NCI-H187 treated with DMSO at 0.1 percent for 48 hours (cell line): ENCODE measurements around the gene CXXC5.

ENCODE experiments used
- DNase-seq: peaks from one replicate; lab custom pipeline; 2025; lab: John Stamatoyannopoulos, UW

The CXXC5 gene

DNA sequence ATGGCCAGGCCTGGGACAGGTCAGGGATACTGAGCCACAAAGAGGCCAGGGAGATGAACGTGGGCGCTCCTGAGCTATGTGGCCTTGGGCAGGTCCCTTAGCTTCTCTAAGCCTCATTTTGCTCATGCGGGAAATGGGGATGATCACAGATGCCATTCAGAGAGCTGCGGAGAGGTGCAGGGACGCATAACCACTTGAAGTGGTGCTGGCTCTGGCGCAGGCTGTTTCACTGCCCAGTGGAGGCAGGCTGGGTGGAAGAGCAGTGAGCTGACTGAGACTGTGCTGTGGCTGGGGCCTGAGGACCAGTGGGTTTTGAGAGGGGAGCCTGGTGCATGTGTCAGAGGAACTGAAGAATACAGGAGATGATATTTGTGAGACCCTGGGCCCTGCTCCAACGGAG is 18.4 kb downstream of the CXXC5 start:
- no peak for DNase-seq

DNA sequence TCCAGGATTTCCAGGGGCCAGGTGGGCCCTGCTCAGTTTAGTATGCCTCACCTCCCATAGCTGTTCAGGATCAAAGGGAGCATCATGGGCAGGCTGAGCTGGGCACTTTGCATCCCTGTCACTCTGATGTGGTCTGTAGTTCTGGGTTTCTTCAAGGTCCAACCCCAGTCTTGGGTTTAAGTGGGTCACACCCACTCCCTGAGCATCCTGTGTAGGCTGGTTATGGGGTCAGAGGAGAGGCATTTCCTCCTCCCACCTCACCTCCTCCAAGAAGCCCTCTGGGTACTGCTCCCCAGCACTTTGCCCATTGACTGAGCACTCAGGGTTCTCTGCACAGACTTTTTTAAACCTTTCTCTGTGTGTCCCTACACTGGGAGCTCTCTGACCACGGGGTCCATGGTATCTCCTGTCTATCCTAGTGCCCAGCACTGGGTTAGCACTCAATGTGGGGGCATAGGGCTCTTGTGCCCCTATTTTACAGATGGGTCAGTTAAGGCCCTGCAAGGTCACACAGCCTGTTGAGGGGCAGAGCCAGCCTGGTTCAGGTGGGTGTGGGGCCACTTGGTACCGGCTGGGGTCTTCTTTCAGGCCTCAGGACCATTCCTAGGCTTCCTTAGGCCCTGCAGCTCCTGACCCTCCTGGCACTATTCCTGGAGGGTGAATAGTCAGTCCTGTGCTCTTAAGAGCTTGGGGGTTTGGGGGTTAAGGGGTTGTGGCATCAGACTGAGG is 19.0 kb downstream of the CXXC5 start:
- DNase-seq, result no peak

DNA sequence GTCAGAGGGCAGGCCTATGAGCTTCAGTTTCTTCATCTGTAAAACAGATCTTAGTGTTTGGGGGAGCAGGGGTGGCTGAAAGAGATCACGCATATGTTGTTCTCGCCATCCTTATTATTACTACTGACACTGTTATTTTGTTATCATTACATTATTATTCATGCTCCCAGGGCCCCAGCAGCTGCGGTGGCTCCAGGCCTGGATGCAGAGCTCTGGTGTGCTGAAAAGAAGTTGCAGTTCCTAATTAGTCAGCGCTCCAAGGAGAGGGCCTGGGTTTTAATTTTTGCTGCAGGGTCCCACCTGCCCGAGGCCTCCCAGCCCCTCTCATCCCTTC is 19.5 kb downstream of the CXXC5 start:
- no peak for DNase-seq

DNA sequence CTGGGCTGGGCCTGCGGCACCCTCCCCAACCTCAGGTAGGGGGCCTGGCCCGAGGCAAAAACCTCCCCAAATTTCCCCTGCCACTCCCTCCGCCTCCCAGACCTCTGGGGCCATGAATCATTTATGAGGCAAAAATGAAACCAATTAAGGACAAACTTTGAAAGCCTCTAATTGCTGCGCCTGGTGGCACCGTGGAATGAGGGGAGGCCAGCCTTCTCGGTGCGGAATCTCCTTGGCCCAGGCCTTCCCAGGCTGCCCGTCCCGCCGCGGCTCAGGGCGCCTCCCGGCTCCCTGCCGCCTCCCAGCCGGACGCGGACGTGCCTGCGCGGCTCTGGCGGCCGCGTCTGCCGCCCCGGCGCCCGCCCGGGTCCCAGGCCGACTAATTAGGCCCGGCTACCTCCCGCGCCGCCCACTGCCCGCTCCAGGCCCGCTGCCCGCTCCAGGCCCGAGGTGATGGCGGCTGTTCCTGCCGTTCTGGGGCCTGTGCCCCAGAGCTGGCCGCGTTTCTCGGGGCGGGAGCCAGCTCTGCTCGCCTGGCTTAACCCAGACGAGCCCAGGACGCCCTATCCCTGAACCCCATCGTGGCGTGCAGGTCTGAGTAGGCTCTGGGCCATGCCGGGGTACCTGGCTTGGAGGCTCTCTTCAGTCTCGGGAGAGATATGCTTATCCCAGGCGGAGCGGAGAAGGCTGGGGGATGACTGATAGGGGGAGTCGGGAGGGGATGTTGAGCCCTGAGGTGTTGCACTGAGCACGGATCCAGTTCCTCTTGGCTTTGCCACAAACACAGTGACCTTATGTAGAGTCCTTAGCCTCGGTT is 20.1 kb downstream of the CXXC5 start:
- no peak for DNase-seq

DNA sequence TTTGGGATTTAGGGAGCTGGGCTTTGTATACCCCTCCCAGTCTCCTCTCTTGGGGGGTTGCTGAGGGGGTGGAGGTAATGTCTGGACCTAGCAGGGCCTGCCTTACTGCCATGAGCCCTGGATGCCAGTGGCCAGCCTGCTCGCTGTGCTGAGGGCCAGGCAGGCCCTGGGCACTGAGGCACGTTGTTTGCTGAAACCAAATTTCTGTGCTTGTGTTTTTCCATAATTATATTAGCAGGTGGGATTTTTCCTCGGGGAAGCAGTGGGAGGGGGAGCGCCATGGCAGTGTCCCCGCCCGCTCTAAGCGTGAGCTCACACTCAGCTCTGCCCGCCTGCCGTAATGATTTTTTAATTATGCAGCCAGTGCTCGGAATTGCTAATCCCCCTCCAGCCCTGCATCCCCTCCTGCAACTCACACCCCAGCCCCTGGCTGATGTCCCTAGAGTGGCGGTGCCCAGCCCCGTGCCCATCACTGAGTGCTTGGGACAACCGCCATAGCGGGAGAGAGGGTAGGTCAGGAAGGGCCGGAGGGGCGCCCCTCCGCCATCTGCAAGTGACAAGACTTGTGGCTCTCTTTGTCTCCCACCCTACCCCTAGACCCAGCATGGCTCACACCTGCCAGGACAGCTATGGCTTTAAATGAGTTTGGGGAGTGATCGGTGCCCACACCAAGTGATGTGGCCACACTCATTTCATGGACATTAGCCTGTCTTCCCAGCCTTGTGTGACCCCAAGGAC is 20.9 kb downstream of the CXXC5 start:
- DNase-seq, result no peak

DNA sequence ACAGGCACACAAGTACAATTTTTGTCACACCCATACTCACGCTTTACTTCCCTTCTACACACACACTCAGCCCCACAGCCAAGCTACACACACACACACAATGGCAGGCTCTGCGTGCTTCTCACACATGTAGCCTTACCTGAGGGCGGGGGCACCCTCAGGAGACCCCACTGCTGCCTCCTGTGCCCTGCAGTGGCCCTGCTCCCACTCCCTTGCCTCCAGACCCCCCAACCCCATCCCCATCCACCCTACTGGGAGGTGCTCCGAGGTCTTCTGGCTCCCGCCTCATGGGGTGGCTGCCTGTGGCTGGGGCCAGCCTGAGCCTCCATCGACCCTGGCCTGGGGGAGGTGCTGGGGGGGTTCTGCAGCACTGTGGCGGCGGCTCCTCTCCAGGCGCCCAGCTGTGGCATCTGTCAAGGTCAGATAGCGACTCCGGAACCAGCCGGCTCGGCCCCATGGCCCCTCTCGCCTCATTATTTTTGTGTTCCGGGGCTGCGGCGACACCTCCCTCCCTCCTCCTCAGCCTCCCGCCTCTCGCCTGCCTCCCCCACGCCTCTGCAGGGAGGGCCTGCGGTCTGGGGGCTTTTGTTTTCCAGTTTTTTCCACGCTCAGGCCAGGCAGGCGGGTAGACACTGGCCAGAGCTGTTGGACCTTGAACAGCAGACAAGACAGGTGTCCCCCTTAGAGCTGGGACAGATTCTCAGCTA is 21.7 kb downstream of the CXXC5 start:
- DNase-seq, result no peak

DNA sequence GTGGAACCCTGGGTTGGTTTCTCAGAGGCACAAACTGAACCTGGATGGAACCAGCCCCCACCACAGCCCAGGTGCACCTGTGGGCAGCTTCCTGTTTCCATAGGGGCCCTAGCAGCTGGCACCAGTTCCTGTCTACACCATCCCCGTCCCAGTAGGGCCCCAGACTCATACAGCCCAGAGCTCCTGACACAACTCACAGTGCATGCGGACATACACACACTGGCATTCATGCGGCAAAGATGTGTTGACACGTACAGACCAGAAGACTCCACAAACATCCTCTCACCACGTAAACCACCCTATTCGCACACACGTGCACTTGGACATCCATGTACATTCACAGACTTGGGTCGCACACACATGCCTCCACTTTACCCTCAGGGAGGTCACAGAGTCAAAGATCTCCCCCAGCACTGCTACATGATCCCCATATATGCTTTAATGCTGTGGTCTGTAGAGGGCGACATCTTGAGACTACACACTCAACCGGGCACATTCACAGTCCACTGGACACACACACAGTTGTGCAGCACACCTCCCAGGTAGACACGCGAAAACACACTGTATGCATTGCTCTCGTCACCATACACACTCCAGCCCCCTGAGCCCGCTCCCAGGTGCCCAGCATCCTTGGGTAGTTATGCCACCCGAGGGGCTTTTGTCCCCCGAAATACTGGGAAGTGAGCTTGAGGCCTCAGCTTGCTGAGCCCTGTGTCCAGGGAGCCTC is 22.4 kb downstream of the CXXC5 start:
- DNase-seq, result no peak

DNA sequence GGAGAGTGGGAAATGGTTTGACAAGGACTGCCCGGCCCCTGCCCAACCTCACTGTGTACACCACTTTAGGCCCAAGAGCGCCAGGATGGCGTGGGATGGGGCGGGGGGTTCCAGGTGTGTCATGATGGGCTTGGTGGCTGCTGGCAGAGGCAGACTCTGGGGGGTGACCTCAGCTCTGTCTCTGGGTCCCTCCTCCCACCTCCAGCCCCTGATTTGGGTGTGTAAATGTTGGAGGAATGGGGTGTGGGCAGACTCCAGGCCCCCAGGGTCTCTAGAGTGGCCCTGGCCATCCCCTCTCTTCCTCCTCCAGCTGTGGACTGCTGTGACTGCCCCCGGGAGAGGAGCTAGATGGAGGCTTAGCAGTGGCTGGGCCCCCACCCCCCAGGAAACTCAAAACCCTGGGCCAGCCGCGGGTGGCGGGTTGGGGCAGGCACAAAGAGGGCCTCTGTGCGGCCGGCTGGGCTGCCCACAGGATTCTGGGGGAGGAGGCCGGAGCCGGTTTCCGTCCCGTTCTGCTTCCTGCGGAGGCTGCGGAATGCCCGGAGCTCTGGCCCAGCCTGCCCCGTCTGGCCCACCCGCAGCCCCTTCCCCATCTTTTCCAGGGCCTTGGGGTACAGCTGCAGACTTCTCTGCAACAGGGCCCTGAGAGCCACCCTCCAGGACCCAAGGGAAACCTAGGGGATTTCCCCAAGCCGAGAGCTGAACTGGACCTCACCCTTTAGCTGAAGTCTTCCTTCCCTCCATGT is 23.1 kb downstream of the CXXC5 start:
- DNase-seq, result no peak

GRCh38 chr5:139675213-139675612 is 27.1 kb downstream of the CXXC5 start:
- DNase-seq, result no peak

DNA sequence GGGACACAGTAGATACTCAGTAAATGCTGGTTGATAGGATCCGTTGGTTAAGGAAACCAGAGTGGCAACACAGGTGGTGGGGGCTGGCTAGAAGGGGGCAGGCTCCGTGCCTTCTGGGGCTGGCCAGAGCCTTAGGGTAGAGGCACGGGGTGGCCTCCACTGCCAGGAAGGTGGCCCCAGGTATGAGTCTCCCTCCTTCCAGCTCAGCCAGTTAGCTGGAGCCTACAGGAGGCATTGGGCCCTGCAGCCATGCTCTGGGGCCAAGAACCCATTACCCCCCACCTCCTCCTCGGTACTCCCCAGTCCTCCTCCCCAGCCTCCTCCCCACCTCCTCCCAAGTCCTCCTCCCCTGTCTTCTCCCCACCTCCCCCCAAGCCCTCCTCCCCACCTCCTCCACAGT is 27.7 kb downstream of the CXXC5 start:
- DNase-seq, result no peak

DNA sequence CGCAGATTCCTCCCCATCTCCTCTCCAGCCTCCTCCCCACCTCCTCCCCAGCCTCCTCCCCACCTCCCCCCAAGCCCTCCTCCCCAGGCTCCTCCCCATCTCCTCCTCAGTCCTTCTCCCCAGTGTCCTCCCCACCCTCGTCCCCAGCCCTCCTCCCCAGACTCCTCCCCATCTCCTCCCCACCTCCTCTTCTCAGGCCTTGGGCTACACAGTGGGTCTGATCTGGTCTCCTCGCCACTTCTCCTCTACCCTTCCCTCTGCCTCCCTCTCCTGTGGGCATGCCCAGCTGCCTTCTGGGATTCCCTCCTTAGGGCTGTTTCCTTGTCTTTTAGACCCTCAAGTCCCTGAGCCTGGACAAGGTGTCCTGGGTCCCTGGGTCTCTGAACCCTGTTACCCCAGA is 28.3 kb downstream of the CXXC5 start:
- DNase-seq, result no peak

GRCh38 chr5:139676951-139677735 is 29.0 kb downstream of the CXXC5 start:
- no peak for DNase-seq

- no peak for DNase-seq
Observed at GRCh38 chr5:139677736-139678613, 29.8 kb downstream of the CXXC5 start.

DNA sequence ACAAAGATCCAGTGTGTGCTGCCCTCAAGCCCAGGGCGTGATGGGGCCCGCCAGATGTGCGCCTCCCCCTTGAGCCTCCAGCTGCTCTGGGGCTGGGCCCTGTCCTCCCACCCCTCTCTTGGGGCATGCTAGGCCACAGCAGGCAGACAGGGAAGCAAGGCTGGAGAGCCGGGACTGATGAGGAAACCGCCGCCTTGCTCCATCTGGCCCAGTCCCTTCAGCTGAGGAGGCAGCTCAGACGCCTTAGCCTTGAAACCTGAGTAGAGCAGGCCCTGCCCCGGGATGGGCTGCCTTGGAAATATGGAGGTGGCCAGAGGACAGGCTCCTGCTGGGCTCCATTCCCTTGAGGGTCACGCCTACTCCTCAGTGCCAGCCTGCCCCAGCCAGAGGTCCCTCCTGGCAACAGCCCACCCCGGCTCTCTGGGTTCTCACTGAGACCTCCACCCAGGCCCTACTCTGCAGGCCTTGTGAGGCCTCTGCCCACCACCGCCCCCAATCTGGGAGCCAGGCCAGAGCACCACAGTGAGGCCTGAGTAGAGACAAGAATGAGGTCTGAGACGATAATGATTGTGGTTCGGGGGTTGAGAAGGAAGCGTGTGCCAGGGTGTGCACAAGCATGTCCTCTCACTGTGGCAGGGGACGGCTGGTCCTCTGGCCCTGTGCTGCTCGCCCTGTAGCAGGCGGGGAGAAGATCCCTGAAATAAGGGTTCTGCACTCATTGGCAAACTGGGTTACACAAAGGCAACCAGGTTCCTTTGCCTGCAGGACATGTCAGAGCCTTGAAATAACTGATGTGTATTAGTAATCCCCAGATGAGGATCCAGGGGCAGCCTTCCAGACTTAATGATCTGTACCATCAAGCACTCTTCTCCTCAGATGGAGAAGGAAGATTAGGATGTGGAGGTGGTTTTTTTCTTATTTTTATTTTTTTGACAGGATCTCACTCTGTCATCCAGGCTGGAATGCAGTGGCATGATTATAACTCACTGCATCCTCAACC is 30.9 kb downstream of the CXXC5 start:
- no peak for DNase-seq

DNA sequence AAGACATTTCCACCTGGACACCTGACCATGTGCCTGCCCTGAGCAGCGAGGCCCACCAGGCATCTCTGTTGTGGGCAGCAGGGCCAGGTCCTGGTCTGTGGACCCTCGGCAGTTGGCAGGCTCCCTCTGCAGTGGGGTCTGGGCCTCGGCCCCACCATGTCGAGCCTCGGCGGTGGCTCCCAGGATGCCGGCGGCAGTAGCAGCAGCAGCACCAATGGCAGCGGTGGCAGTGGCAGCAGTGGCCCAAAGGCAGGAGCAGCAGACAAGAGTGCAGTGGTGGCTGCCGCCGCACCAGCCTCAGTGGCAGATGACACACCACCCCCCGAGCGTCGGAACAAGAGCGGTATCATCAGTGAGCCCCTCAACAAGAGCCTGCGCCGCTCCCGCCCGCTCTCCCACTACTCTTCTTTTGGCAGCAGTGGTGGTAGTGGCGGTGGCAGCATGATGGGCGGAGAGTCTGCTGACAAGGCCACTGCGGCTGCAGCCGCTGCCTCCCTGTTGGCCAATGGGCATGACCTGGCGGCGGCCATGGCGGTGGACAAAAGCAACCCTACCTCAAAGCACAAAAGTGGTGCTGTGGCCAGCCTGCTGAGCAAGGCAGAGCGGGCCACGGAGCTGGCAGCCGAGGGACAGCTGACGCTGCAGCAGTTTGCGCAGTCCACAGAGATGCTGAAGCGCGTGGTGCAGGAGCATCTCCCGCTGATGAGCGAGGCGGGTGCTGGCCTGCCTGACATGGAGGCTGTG is 32.4 kb downstream of the CXXC5 start:
- no peak for DNase-seq

GRCh38 chr5:139681112-139681458 is 32.9 kb downstream of the CXXC5 start:
- DNase-seq, result no peak

- no peak for DNase-seq
Observed at GRCh38 chr5:139681466-139681865, 33.3 kb downstream of the CXXC5 start.
